H1 (cell line): ENCODE results near the gene L3MBTL2. TPM values are rescaled to one million over a fixed set of nuclear protein-coding genes. Genes with fewer than 3 reads are reported as not detected.

Experiments used
- CTCF ChIA-PET: fragments of 300-600 bp; sonication (Branson Sonifier 250); formaldehyde crosslinking; loops from one replicate; lab custom pipeline; 2021; ENCODE audit not compliant: partially characterized antibody; lab: Charles Lee
- POLR2A ChIA-PET: fragments of 300-600 bp; sonication (Branson Sonifier 250); formaldehyde crosslinking; loops from one replicate; lab custom pipeline; 2021; ENCODE audit warnings: inconsistent platforms; ENCODE audit not compliant: partially characterized antibody; lab: Charles Lee
- DNase-seq, 2 experiments: peaks; one replicate each; pipeline versions ENCODE4 v3.0.0 to v3.0.0-alpha.2; 2010 to 2022; ENCODE audit warnings: low spot score in 2 of 2, low read depth in 1 of 2, mixed read lengths in 1 of 2
- FAIRE-seq: peaks from 2 replicates; lab custom pipeline; 2011; peaks lifted over from hg19 to GRCh38; lab: Jason Lieb, UNC
- H2AFZ ChIP-seq: 2 replicates; pipeline ENCODE4 v1.8.1; 2012; ENCODE audit warnings: low read length, inconsistent platforms
- H2AK5ac ChIP-seq: 2 replicates; pipeline ENCODE4 v1.6.1; 2013; ENCODE audit warnings: low read depth, low read length
- H2BK120ac ChIP-seq: replicated peaks from 2 replicates; pipeline ENCODE3; 2013; ENCODE audit warnings: low read depth, low read length, inconsistent platforms
- H2BK12ac ChIP-seq: 2 replicates; pipeline ENCODE4 v1.6.1; 2013; ENCODE audit warnings: low read depth, low read length
- H2BK15ac ChIP-seq: 2 replicates; pipeline ENCODE4 v1.6.1; 2013; ENCODE audit warnings: low read length
- H2BK20ac ChIP-seq: 2 replicates; pipeline ENCODE4 v1.6.1; 2013; ENCODE audit warnings: low read length
- H2BK5ac ChIP-seq: 2 replicates; pipeline ENCODE4 v1.6.1; 2013; ENCODE audit warnings: low read depth, low read length
- H3K14ac ChIP-seq: 2 replicates; pipeline ENCODE4 v1.6.1; 2013; ENCODE audit warnings: inconsistent platforms; ENCODE audit not compliant: insufficient read length
- H3K18ac ChIP-seq: 2 replicates; pipeline ENCODE4 v1.6.1; 2013; ENCODE audit warnings: low read length; ENCODE audit errors: extremely low read depth
- H3K23ac ChIP-seq: 2 replicates; pipeline ENCODE4 v1.6.1; 2013; ENCODE audit warnings: inconsistent platforms; ENCODE audit not compliant: insufficient read length
- H3K23me2 ChIP-seq: 2 replicates; pipeline ENCODE4 v1.6.1; 2013; ENCODE audit warnings: low read depth, low read length
- H3K27ac ChIP-seq: 2 replicates; pipeline ENCODE4 v1.6.1; 2011; ENCODE audit warnings: low read depth, low read length, inconsistent platforms
- H3K27me3 ChIP-seq, 4 experiments: replicated peaks in 1 of 4; 1 replicate in 1 of 4; 2 replicates in 3 of 4; pipeline versions ENCODE4 v1.6.1 to v1.8.1; 2011 to 2013; ENCODE audit warnings: low read length in 3 of 4, mild to moderate bottlenecking in 3 of 4, inconsistent platforms in 2 of 4, mixed read lengths in 2 of 4, moderate library complexity in 1 of 4; ENCODE audit not compliant: control insufficient read depth in 3 of 4, insufficient read depth in 3 of 4; ENCODE audit errors: extremely low read depth in 1 of 4
- H3K36me3 ChIP-seq, 4 experiments: 2 replicates each; pipeline versions ENCODE4 v1.6.1 to v1.8.1; 2011 to 2013; ENCODE audit warnings: mild to moderate bottlenecking in 4 of 4, low read length in 3 of 4, moderate library complexity in 2 of 4, control low read depth in 1 of 4, inconsistent platforms in 1 of 4; ENCODE audit not compliant: insufficient read depth in 4 of 4, control insufficient read depth in 2 of 4
- H3K4ac ChIP-seq: replicated peaks from 2 replicates; pipeline ENCODE3; 2013; ENCODE audit warnings: low read length, low read depth, mixed read lengths, inconsistent platforms; ENCODE audit not compliant: insufficient read length
- H3K4me1 ChIP-seq, 4 experiments: replicated peaks in 1 of 4; 1 replicate in 1 of 4; 2 replicates in 3 of 4; pipeline versions ENCODE4 v1.6.1 to v1.8.1; 2011 to 2013; ENCODE audit warnings: low read length in 3 of 4, inconsistent platforms in 2 of 4, mixed read lengths in 1 of 4; ENCODE audit not compliant: insufficient read depth in 4 of 4, control insufficient read depth in 3 of 4
- H3K4me2 ChIP-seq, 2 experiments: 2 replicates each; pipeline versions ENCODE4 v1.6.1 to v1.8.1; 2011 to 2013; ENCODE audit warnings: low read depth in 2 of 2, low read length in 2 of 2, control low read depth in 1 of 2, inconsistent platforms in 1 of 2, mild to moderate bottlenecking in 1 of 2; ENCODE audit not compliant: insufficient read depth in 1 of 2
- H3K4me3 ChIP-seq, 4 experiments: fragments of 200-600, 300-600 bp in 1 of 4; sonication (generic), shearing (Covaris generic), sonication (Bioruptor Twin) in 1 of 4; 2 replicates each; pipeline versions ENCODE4 v1.5.1 to v1.8.1; 2011 to 2016; ENCODE audit warnings: low read length in 4 of 4, low read depth in 3 of 4, control low read depth in 2 of 4, inconsistent platforms in 2 of 4, mild to moderate bottlenecking in 2 of 4, mixed read lengths in 1 of 4, moderate library complexity in 1 of 4; ENCODE audit not compliant: insufficient read depth in 2 of 4; ENCODE audit errors: extremely low read depth in 1 of 4
- H3K56ac ChIP-seq: replicated peaks from 2 replicates; pipeline ENCODE3; 2013; ENCODE audit warnings: low read depth, mild to moderate bottlenecking, mixed read lengths, low read length, inconsistent platforms; ENCODE audit not compliant: insufficient read length
- H3K79me1 ChIP-seq: 2 replicates; pipeline ENCODE4 v1.6.1; 2013; ENCODE audit warnings: low read depth, low read length, control low read depth
- H3K79me2 ChIP-seq, 2 experiments: 2 replicates each; pipeline versions ENCODE4 v1.6.1 to v1.8.1; 2012 to 2013; ENCODE audit warnings: low read length in 2 of 2, mild to moderate bottlenecking in 2 of 2, inconsistent platforms in 1 of 2; ENCODE audit not compliant: insufficient read depth in 2 of 2, control insufficient read depth in 1 of 2
- H3K9ac ChIP-seq, 4 experiments: replicated peaks in 1 of 4; 1 replicate in 1 of 4; 2 replicates in 3 of 4; pipeline versions ENCODE4 v1.6.1 to v1.8.1; 2011 to 2013; ENCODE audit warnings: low read depth in 3 of 4, low read length in 3 of 4, control low read depth in 2 of 4, mild to moderate bottlenecking in 2 of 4, moderate library complexity in 2 of 4, inconsistent platforms in 1 of 4; ENCODE audit errors: extremely low read depth in 1 of 4
- H3K9me3 ChIP-seq, 2 experiments: 2 replicates each; pipeline versions ENCODE4 v1.6.1 to v1.8.1; 2012 to 2013; ENCODE audit warnings: mild to moderate bottlenecking in 2 of 2, moderate library complexity in 2 of 2, control low read depth in 1 of 2, inconsistent platforms in 1 of 2, low read depth in 1 of 2, low read length in 1 of 2, mixed read lengths in 1 of 2; ENCODE audit not compliant: insufficient read depth in 2 of 2
- H4K20me1 ChIP-seq, 2 experiments: replicated peaks in 1 of 2; 2 replicates each; pipeline versions ENCODE3 to v1.8.1; 2011 to 2013; ENCODE audit warnings: inconsistent platforms in 2 of 2, low read length in 2 of 2, mild to moderate bottlenecking in 1 of 2; ENCODE audit not compliant: insufficient read depth in 2 of 2, control insufficient read depth in 1 of 2
- H4K5ac ChIP-seq: 2 replicates; pipeline ENCODE4 v1.6.1; 2013; ENCODE audit warnings: low read length, low read depth, mixed read lengths, inconsistent platforms; ENCODE audit not compliant: insufficient read length
- H4K8ac ChIP-seq: 2 replicates; pipeline ENCODE4 v1.8.0; 2013; ENCODE audit warnings: mild to moderate bottlenecking, moderate library complexity, low read length, inconsistent platforms; ENCODE audit not compliant: insufficient read depth; ENCODE audit errors: extremely low read depth
- H4K91ac ChIP-seq: replicated peaks from 2 replicates; pipeline ENCODE3; 2013; ENCODE audit warnings: low read length, mixed read lengths, inconsistent platforms; ENCODE audit not compliant: insufficient read length
- CBX5 ChIP-seq: fragments of 300-800, 300-1000 bp; sonication (generic); IDR thresholded peaks from 2 replicates; pipeline ENCODE4 v1.7.1; 2016; ENCODE audit warnings: antibody characterized with exemption, low read length, low read depth
- CEBPB ChIP-seq: IDR thresholded peaks from 2 replicates; pipeline ENCODE4 v1.6.1; 2012; ENCODE audit warnings: low read depth, low read length
- CTBP2 ChIP-seq: IDR thresholded peaks from 2 replicates; pipeline ENCODE4 v1.7.0; 2011; ENCODE audit warnings: borderline replicate concordance, mild to moderate bottlenecking, moderate library complexity, mixed read lengths, low read length; ENCODE audit not compliant: insufficient read depth, insufficient read length
- EGR1 ChIP-seq: IDR thresholded peaks from 2 replicates; pipeline ENCODE4 v1.6.1; 2011; ENCODE audit warnings: low read depth, low read length, borderline replicate concordance
- JUN ChIP-seq: IDR thresholded peaks from 2 replicates; pipeline ENCODE4 v1.6.1; 2011; ENCODE audit warnings: low read depth, mild to moderate bottlenecking, improper control_type of control experiment, low read length
- PHF8 ChIP-seq: fragments of 200-600 bp; sonication (generic); conservative IDR thresholded peaks from 2 replicates; pipeline ENCODE4 v1.7.1; 2012; ENCODE audit warnings: low read depth, mild to moderate bottlenecking, inconsistent platforms, low read length, moderate library complexity
- SP4 ChIP-seq: IDR thresholded peaks from 2 replicates; pipeline ENCODE4 v1.6.1; 2012; ENCODE audit warnings: low read length, inconsistent platforms
- TEAD4 ChIP-seq: IDR thresholded peaks from 2 replicates; pipeline ENCODE4 v1.6.1; 2012; ENCODE audit warnings: low read depth, low read length, inconsistent platforms, mixed read lengths
- WGBS, 2 experiments: shearing (Covaris generic) in 1 of 2; methylation state at CpG; one replicate each; pipeline versions ENCODE4 v1.1.6 to v1.1.7; 2013 to 2015; ENCODE audit warnings: low lambda C conversion rate in 2 of 2, mixed read lengths in 2 of 2, inconsistent platforms in 1 of 2, low coverage in 1 of 2, missing lambda C conversion rate in 1 of 2; ENCODE audit not compliant: insufficient replicate concordance in 2 of 2, insufficient coverage in 1 of 2, insufficient read length in 1 of 2; ENCODE audit errors: extremely low coverage in 1 of 2, missing lambda C conversion rate in 1 of 2; 5-methylcytosine and 5-hydroxymethylcytosine counted together
- polyA plus RNA-seq, 7 experiments: library from polyadenylated mRNA; depleted of rRNA in 3 of 7; stranded (reverse) in 5 of 7; unstranded in 2 of 7; fragments of >200 nt in 5 of 7; fragments of 200-250 nt in 2 of 7; gene quantifications; 1 replicate in 5 of 7; 2 replicates in 1 of 7; 4 replicates in 1 of 7; pipeline versions ENCODE4 v1.2.1 to v1.2.3, GENCODE V29; 2011 to 2013; ENCODE audit warnings: missing spikeins in 2 of 7, mixed read lengths in 2 of 7
- total RNA-seq: library from RNA; stranded (reverse); fragmentation: NEBNext Ultra II Directional; extraction: Animal tissue kit (Norgen Biotek cat#: 25700); gene quantifications from 2 replicates; pipeline ENCODE4 v1.2.1, GENCODE V29; 2021
- TF ChIP-seq, protein P1 (sequence below): IDR thresholded peaks from 2 replicates; pipeline ENCODE4 v1.6.1; 2012; ENCODE audit warnings: inconsistent platforms

Gene L3MBTL2
- total and polyA plus RNA-seq, 2 of the 8 experiments (the other 6 are each of a cell fraction or from before 2014, with no cell fraction given) = 23.9 to 24.9 TPM

DNA sequence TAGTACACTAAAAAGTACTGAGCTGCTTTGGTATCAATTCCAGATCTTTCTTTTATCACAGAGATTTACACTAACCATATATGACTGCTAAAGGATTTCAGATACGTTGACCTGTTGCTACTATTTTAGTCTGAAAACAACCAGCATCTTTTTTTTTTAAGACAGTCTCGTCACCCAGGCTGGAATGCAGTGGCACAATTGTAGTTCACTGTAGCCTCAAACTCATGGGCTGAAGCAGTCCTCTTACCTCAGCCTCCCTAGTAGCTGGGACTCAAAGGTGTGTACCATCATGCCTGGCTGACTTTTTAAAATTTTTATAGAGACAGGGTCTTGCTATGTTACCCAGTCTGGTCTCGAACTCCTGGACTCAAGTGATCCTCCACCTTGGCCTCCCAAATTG is 24.2 kb upstream of the L3MBTL2 start:
- Histone ChIP-seq H3K4me2 (no peak overlapping the region), H3K4me3 (no peak overlapping the region), H4K20me1 (peaks cover 3 to 8% of the 10 kb centered on the region in 2 experiments), H3K4ac (no peak overlapping the region), H3K56ac (no peak overlapping the region), H2BK5ac (no peak overlapping the region), H2AK5ac (no peak overlapping the region), H3K23ac (no peak overlapping the region), H2BK120ac (no peak overlapping the region), H3K4me1 (peaks cover 0 to 5% (median 4%) of the 10 kb centered on the region in 4 experiments; a peak in 5 of 7 replicates), H3K9ac (no peak overlapping the region), H3K79me1 (no peaks in the 10 kb centered on the region; the same call in 1 of the 2 replicates), H3K36me3 (peaks cover 23 to 44% (median 27%) of the 10 kb centered on the region in 4 experiments), H2BK20ac (no peak overlapping the region), H3K14ac (no peak overlapping the region), H2BK12ac (no peak overlapping the region), H2AFZ (no peak overlapping the region), H3K79me2 (no peaks in the 10 kb centered on the region), H3K9me3 (no peaks in the 10 kb centered on the region), H4K8ac (no peak overlapping the region), H3K23me2 (no peaks in the 10 kb centered on the region), H4K5ac (no peak overlapping the region), H3K27me3 (no peaks in the 10 kb centered on the region), H2BK15ac (no peak overlapping the region), H3K18ac (no peak overlapping the region), H4K91ac (no peak overlapping the region), H3K27ac (no peak overlapping the region)
- DNase-seq (no peak), FAIRE-seq (no peak)
- ChIA-PET POLR2A (interaction anchor here (1.0 to 3.0 kb wide), 9 partner anchors 12 to 60 kb away, joined by 3 to 30 read pairs (median 7); partner anchors contain the start of gene CHADL), CTCF (interaction anchor here (0.7 to 3.0 kb wide), 7 partner anchors 9 to 500 kb away, joined by 3 to 17 read pairs (median 5); no protein-coding TSS in a partner anchor)
- TF ChIP-seq CEBPB (no peak), PHF8 (no peak), SP4 (no peak), JUN (no peak), TEAD4 (no peak), EGR1 (no peak), CTBP2 (no peak), CBX5 (no peak)
- TF ChIP-seq, protein P1, sequence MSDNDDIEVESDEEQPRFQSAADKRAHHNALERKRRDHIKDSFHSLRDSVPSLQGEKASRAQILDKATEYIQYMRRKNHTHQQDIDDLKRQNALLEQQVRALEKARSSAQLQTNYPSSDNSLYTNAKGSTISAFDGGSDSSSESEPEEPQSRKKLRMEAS = no peak
- 93% methylated on average over 3 of the region's 3 CpGs; no CpG with 5 or more reads in 1 of the 2 experiments for WGBS, 2 experiments
